ENCODE data around the gene TIGD3. TPM values are rescaled to one million over a fixed set of nuclear protein-coding genes. Genes with fewer than 3 reads are reported as not detected.

Gene TIGD3
- total and polyA plus RNA-seq, 9 of the 15 experiments (the other 6 are each of a cell fraction or from before 2014, with no cell fraction given), result 0.06 to 1.3 (median 0.56) TPM

DNA sequence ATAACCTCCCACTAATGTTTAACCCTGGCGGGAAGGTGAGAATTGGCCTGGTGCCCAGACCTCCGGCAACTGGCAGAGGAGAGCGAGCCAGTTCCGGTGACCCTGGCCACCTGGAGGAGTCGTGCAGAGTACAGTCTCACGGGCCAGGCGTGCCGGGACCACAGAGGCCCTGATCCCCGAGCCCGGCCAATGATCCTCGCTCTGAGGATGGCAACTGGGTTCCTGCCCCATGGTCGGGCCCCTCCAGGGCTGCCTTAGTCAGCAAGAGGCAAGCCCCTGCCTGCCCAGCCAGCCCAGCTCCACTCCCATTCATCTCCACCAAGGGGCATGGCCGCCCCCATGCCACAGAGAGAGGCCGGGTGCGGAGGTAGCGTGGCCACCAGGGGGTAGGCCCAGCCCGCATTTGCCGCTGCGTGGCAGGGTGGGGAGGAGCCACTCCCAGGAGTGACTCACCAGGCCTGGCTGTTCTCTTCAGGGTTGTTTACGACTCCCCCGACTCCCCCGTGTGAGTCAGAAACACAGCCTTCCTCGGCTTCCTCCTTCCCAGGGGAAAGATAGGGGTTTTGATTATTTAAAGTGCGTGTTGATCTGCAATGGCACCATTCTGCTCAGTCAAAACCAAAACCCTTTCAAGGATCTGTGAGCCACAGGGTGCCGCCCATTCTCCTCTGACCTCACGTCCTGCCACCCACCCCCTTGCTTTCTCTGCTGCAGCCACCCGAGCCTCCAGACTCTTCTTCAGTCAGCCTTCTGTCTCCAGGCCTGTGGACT, 27.7 kb downstream of the TIGD3 start, which contains the start of gene SLC25A45 (continued):
- peak; percentile 54; the same call in 1 of the 2 replicates for TF ChIP-seq TOE1 (IDR thresholded peaks at IDR 0.05; ENCODE audit: borderline replicate concordance)
- TF ChIP-seq TOE1 (CRISPR knock-in tag; IDR thresholded peaks at IDR 0.05; ENCODE audit: borderline replicate concordance, low read depth), result no peak
- peak; percentile 61 for TF ChIP-seq ZNF707 (CRISPR knock-in tag; conservative IDR thresholded peaks at IDR 0.05)
- no peak for TF ChIP-seq SETDB1 (IDR thresholded peaks at IDR 0.05; ENCODE audit: low read length)
- peak; percentile 34; the same call in 1 of the 2 replicates for TF ChIP-seq THAP12 (CRISPR knock-in tag; IDR thresholded peaks at IDR 0.05)
- TF ChIP-seq ZC3H11A (IDR thresholded peaks at IDR 0.05; ENCODE audit: low read depth, low read length), result no peak
- TF ChIP-seq PKNOX1 (IDR thresholded peaks at IDR 0.05), result peak; percentile 70
- 0 out of 2 replicates have a peak, but pooled peaks have one; percentile 60 for TF ChIP-seq ZNF12 (CRISPR knock-in tag; IDR thresholded peaks at IDR 0.05)
- no peak for TF ChIP-seq CGGBP1 (CRISPR knock-in tag; IDR thresholded peaks at IDR 0.05)
- TF ChIP-seq, protein P1, sequence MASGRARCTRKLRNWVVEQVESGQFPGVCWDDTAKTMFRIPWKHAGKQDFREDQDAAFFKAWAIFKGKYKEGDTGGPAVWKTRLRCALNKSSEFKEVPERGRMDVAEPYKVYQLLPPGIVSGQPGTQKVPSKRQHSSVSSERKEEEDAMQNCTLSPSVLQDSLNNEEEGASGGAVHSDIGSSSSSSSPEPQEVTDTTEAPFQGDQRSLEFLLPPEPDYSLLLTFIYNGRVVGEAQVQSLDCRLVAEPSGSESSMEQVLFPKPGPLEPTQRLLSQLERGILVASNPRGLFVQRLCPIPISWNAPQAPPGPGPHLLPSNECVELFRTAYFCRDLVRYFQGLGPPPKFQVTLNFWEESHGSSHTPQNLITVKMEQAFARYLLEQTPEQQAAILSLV (tag; IDR thresholded peaks at IDR 0.05), result no peak
- TF ChIP-seq ILF3 (IDR thresholded peaks at IDR 0.05; ENCODE audit: borderline replicate concordance), result no peak
- TF ChIP-seq EP300 (IDR thresholded peaks at IDR 0.05; ENCODE audit: low read length), result peak; percentile 85
- peak; percentile 28; the same call in 1 of the 2 replicates for TF ChIP-seq ZNF384 (IDR thresholded peaks at IDR 0.05; ENCODE audit: low read depth, low read length)
- peak; percentile 76 for TF ChIP-seq PHF20 (IDR thresholded peaks at IDR 0.05; ENCODE audit: partially characterized antibody)
- TF ChIP-seq ZNF830 (CRISPR knock-in tag; IDR thresholded peaks at IDR 0.05), result no peak
- no peak for TF ChIP-seq ZNF586 (CRISPR knock-in tag; conservative IDR thresholded peaks at IDR 0.05)
- peak; percentile 95 for TF ChIP-seq CREB3L1 (IDR thresholded peaks at IDR 0.05; ENCODE audit: borderline replicate concordance, low read depth)
- no peak; the same call in 1 of the 2 replicates for TF ChIP-seq TFE3 (CRISPR knock-in tag; IDR thresholded peaks at IDR 0.05)
- no peak; the same call in 1 of the 2 replicates for TF ChIP-seq TCF15 (CRISPR knock-in tag; IDR thresholded peaks at IDR 0.05)
- peak; percentile 97 for TF ChIP-seq SMARCE1 (IDR thresholded peaks at IDR 0.05)
